CD4-positive, alpha-beta T cell treated with Interleukin-15 for 4 hours (primary cell): ENCODE data around the gene DOCK9.

ENCODE experiments used
- DNase-seq: peaks from one replicate; pipeline ENCODE4 v3.0.0-alpha.2; 2020; ENCODE audit warnings: low spot score

Gene DOCK9

DNA sequence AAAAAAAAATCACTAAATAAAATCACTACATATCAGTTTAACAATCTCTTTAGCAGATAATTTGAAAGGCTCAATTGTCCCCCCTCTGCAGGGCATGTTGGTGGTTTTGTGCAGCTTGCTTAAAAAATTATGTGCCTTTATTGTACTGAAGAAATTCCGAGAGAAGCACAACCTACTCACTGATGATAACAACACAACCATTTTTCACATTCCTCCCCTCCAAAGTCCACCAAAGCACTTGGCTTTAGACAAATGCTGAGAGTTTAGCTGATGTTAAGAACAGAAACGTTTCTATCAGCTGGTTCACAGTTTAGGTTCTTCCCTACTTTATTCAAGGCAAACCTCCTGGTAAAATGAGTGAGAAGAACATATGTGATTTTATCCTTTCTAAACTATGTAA, 923 bp downstream of the DOCK9 start:
- DNase-seq: no peak

DNA sequence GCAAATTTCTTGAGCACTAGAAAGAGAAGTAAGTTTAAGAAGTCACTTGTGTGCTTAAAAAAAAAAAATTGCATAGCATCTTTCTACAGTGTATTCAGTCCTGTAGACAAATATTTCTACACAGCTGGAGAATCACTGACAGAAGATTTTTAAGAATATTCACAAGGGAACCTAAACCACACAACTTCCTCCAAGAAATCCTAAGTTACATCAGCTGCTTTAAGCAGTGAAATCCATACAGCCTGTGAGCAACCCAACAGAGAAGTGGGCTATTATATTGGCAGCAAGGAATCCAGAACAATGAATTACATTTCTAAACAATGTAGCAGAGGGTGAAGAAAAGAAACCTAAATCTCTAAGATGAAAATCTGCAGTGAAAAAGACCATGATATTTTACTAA, 1.5 kb downstream of the DOCK9 start:
- no peak for DNase-seq

DNA sequence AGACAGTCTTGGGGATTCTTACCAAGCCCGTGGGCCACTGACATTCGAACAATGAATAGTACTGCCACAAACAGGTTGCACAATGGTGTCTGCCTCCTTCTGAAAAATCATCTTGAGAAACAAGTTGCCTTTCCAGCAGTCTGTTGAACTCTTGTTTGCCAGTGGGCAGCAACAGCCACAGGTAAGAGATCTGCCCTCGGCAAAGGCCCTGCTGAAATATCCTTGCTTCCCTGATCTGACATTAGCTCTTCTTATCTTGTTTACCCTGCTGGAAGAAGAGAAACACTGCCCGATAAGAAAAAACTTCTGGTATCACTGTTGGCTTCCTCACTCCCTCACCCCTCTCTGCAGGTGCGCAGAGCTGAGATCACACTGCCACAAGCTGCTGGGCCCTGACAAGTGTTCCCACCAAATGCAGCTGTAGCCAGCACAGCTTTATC, 2.0 kb downstream of the DOCK9 start:
- no peak for DNase-seq

DNA sequence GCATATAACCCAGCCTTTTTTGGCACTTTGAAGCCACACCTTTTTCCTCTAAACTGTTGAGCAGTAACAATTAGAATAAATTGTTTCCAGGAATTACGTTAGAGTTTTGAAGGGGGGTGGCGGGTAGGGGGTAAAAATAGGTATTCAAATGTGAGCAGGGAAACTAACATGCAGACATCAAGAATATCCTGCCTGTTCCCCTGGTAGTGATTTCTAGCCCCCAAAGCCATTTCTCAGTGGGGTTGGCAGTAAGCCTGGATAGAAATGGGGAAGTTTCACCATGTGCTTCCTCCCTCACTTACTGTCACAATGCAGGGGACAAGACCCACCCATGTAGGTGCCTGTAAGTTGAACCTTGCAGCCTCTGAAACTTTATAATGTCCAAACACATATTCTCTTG, 3.8 kb downstream of the DOCK9 start:
- DNase-seq: no peak

DNA sequence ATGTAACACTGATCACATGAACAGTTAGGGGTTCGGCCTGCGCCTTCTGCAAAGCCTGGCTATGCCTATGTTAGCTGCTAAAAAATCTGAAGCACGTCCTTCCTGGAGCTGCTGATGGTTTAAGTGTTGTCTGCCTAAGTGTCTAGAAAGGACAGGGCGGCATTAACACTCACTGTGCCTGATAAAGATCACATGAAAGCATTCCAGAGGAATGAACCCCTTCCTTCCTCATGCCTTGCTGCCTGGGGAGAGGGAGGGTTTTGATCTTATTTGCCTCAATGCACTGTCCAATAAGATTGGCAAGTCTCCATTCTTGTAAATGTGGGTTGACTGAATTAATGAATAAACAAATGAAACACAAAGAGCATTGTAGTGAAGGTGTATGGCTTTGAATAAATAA, 5.2 kb downstream of the DOCK9 start:
- no peak for DNase-seq

DNA sequence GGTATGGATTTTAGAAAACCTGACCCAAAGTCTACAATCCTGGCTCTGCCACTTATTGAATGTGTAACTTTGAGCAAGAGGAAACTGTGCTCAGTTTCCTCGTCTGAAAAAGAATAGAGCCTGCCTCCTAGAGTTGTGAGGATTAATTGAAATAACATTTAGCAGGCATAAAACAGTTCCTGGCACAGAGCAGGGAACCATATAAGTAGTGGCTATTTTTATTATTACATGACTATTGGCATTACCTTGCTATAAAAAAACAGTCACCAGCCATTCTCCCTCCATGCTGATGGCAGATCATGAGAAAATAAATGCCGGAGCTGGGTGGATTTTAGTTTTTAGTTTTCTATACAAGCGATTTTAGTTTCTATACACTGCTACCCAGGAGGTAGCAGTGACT, 5.8 kb downstream of the DOCK9 start:
- no peak for DNase-seq

DNA sequence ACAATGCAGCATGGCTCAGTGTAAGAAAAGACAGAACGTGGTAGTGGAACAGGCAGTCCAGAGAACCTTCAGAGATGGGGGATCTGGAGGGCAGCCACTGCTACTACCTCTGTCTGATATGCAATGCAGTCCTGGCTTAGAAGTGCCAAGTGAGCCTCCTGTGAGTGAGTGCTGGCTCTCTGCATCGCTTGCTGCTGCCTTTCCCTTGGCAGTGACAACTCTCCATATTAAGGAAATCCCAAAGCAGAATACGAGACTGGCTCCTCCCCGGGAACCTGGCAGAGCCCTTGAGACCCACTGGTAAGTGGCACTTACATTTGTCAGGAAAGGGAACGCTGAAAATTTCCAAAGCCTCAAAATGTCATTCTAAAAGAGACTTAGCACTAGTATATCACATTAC, 7.5 kb downstream of the DOCK9 start:
- DNase-seq: no peak

DNA sequence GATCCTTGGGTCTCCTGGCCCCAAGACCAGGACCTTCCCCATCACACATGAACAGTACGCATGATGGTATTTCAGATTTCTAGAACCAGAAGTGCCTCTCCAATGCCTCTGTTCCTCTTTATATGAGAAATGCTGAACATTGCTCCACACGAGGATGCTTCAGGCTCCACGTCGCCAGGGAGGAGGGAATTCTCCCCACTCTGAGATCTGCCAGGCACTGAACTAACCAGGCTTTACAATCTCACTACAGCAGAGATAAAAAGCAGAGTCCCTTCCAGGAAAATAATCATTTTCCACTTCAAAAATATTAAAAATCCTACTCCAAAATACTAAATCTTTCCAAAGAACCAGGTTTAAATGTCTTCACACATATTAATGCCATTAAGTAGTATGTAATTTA, 10.4 kb downstream of the DOCK9 start:
- no peak for DNase-seq

DNA sequence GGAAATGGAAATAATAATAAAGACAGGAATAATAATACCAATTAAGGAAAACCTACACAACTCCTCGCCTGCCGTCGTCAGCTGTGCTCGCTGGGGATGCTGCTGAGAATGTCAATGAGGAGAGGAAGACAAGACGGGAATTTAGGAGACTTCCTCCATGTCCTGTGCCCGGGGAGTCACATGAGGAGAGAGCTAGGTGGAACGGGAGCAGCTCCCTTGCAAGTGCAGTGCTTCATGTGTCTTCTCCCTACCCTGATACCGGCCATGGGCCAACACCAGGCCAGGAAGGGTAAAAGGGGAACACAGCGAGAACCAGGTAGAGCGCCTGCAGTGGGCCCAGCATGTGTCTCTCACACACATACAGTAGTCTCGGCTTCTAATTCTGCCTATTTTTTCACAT, 11.8 kb downstream of the DOCK9 start:
- no peak for DNase-seq

DNA sequence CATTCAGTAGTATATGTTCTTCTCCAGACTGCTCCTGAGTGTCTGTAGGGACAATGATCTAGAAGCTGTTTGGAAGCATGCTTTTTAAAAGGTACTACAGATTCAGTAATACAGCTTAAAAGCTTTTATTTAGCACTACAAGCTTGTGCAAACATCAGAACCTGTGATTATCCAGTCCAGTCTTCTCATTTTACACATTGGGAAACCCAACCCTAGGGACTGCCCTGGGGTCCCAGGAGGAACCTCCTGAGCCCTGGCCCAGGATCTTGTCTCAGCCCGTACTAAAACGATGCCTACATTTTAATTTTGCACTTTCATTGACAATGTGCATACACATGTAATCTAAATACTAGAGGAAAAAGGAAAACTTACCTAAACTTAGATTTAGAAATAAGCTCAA, 12.5 kb downstream of the DOCK9 start:
- no peak for DNase-seq

DNA sequence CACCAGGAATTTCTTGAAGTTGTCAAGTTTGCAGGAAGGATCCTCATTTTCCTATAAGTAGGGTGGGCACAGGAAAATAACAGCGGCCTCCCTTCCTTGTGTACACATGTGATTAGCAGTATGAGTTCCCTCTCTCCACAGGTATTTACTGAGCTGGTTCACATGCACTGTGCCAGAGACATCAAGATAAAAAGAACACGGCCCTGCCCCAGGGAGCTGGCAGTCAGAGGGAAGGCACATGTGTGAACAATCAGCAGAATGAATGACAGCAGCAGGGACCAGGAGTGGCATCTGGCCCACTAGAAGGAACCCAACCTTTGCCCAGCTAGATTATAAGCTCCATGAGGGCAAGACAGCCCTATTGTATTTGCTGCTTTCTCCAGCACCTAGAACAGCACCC, 13.9 kb downstream of the DOCK9 start:
- no peak for DNase-seq

DNA sequence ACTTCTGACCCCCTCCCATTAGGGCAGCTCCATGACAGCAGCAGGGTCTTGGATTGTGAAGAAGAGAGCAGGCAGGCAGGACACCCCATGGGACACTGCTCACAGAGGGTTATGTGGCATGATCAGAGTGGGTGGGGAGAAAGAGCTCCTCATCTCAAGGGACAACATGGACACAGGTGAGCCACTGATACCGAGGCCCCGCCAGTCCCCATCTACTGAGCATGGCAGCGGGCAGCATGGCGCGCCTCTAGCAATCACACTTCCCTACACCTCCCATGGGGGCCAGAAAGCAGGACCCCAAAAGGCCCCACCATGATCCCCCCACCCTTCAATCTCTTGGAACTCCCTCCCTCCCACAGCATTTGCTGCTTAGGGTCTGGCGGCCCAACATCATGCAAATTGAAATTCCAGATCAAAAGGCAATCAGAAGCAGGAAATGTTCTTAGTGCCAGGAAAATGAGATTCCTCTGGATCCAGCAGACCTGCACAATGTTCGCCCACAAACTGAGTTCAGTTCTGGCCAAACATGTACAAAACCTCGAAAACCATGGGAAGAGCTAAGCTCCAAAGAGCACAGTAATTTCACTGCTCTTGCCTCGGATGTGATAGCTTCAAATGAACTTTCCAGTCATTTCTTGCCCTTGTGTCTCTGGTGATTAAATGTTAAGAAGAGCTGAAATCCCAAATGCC, 14.8 kb downstream of the DOCK9 start:
- DNase-seq: no peak

DNA sequence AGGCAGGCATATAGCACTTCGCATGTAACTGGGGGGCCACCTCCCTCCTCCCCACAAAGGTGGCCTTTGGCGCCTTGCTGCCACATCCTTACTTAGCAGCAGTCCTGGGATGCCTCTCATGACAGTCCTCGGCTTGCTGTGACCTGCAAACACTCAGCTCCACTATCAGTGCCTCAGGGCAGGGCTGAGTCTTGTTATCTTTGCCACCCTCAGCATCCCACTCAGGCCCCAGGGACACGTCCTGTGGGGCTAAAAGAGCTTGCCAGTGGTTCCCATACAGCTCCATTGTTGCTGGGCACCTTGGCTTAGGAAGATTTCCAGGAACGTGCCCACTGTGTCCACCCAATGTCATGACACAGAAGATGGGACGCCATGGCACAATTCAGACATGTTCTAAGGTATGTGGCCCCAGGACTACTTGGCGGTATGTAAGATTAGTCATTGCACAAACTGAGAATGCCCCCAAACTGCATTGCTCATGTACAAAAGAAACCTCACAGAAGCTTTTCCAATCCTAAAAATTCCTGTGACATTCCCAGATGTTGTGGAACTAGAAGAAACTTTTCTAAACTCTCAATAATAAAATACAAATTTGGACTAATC, 16.3 kb downstream of the DOCK9 start:
- no peak for DNase-seq

DNA sequence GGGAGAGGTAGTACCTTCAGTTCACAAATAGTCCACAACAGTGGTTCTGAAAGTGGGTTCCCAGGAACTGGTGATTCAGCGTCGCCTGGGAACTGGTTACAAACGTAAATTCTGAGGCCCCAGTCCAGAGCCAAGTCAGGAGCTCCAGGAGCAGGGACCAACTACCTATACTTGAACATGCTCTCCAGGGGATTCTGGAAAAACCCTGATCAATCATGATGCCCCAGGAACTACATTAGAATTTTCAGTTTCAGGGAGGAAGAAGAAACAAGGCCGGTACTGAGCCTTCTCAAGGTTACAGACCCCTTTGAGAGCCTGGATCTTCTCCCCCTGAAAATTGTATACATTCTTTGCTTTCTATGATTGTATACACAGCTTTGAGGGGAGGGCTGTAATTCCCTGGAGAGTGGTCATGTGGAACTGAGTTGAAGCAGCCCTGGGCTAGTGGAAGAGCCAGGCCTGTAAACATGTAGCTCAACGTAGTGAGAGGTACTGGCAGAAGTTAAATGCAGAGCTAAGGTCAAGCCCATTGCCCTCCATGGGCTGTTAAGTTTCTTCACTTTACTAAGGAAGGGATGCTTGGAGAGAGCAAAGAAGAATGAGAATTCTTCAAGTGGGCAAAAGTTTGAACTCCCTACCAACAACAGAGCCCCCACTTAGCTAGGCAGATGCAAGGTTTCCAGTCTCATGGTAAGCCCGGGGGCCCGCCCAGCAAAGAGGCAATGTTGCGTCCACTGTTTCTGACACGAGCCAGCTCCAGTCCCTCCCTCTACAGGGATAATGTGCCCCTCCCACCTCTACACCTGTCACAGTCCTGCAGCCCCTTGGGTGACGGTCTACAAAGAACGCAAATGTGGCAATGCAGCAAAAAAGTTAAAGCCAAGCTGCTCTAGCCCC, 17.0 kb downstream of the DOCK9 start:
- DNase-seq: no peak

DNA sequence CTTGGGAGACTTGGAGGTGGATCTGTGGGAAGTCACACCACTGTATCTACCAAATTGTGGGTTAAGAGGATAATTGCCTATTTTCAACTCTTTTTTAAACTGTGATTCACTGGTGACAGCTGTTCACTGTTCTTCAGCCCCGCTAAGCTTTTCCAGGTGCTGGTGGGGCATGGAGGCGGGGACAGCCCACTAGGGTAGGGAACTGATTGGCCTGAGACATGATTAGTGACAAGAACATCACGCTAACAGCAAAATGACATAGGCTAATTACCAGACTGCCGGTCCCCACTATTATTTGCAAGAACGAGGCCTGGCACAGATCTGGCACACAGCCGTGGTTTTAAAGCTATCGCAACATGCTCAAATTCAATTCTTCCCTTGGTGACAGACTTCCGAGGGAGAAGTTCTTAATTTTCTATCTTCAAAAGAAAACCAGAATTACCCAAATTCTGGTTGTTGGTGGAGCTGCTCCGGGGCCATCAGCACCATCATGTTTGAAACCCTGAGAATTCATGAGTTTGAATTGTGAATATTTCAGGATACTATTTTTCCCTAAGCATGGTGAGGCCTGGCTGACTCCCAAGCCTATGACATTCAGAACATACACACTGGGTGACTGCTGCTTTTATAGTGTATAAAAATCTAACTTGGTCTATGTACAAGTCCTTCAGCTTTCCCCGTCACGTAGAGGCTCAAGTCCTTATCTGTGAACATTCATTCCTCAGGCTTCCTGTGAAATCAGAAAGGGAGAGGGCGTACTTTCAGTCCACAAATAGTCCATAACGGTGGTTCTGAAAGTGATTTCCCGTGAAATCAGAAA, 17.9 kb downstream of the DOCK9 start:
- no peak for DNase-seq

DNA sequence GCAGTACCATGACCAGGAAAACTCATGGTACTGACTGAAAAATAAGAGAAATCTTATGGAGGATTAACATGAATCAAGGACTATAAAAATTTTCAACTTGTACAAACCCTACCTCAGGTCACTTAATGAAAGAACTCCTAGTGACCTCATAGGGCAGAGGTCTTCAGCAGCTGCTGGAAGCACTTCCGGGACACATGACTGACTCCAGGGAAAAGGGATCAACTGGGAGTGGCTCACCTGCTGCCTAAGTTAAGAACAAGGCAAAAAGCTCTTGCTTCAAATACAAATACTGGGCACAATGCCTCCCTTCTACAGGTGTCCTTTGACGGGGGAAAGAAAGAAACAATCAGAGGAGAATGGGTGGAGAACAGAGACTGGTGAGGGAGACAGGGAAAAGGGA, 18.6 kb downstream of the DOCK9 start:
- no peak for DNase-seq

DNA sequence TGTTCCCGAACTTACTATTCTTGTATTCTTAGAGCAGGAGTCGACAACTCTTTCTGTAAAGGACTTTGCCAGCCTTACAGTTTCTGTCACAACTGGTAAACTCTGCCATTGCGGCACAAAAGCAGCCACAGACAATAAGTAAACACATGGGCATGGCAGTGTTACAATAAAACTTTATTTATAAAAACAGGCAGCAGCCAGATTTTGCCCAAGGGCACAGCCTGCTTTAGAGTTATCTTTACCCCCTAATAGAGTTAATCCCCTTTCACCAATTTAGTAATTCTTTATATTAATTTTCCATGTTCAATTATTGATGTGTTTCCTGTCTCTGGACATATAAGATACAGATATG, 19.4 kb downstream of the DOCK9 start:
- no peak for DNase-seq

DNA sequence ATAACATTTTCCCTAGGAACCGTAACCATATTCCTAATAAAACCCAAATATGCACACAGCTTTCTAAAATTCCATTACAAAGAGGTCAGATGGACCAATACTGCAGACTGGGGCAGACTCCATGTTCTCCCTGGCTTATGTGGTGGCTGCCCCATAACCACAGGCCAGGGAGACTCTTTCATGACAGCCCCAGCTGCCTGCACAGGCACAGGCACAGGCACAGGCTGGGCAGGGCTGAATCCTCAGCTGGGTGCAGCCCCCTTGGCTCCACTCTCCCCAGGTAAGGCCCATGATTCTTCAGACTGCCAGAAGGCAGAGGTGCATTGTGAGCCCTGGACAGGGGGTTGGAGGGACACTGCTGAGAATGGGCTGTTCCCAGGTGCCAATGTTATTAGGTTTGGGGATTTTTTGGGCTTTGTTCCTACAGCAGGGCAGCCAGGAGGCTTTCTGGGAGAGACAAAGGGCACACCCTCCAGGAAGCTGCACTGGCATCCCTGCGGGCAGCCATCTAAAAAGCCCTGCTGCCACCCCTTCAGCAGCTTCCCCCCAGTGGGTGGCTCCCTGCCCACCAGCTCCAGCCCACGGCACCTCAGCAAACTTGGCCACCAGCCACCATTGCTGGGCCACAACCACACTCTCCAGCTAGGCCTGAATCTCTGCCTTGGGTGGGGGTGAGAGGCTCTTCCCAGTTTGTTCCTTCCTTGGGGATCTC, 20.0 kb downstream of the DOCK9 start:
- DNase-seq: no peak

DNA sequence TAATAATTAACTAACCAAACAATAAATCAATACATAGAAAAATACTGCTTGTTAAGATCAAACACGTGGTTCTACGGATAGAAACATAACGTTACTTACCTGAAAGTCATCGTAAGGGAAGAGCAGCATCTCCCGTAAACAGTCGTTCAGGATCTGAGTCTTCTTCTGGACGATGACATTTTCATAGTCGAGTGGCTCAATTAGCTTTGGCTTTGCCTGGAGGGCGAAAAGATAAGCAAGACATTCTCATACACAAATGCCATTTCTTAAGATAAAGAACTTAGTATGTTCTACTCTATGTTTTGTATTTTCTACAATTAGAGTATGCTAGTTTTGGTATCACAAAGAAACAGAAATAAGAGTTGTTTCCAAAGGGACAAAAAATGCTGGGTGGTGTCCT, 22.5 kb downstream of the DOCK9 start:
- DNase-seq: no peak

DNA sequence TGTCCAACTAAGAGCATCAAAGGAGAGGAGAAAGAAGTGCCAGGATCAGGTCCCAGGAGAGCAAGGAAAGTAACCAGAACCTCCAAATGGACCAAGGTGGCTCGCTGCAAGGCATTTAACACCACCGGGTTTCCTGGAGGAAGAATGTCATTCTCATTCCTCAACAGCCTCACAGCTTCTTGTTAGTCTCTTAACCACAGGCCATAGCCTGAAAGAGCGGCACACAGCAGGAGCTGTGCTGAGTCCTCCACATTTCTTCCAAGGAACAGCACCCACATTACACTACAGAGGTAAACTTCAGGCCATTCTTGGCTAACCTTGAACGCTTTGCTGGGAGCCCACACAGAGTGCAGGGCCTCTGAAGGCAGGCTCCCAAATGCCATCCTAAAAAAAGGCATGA, 23.6 kb downstream of the DOCK9 start:
- no peak for DNase-seq

DNA sequence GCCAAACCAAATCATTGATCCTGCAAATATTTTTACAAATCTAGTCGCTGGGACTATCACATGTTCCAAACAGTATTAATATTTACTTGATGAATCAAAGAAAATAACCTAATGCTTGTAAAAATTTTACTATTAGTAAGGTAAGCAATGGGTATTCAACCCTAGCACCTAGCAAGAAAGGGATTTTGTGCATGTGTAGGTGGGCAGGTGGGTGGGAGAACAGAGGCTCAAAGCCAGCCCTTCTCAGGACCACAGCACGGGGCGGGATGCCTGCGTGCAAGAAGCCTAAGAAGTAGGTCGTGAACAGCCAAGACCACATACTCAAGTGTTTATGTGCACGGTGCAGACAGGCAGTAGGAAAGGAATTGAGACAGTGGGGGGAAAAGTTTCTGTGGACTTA, 26.6 kb downstream of the DOCK9 start:
- no peak for DNase-seq

DNA sequence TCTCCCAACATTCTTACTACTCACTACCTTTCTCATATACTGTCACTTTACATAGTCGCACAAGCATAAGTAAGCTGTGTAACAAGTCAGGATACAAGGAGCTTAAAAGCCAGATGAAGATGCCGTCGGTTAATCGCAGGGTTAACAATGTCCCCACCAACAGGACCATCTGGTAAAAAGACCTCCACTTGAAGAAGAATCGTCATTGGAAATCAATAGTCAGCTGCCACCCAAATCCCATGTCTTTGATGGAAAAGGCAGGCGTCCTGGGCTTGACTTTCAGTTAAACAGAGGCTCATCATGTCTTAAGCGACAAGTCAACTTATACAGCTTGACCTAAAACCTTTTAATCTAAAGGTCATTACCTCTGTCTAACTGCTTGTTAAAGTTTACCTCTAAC, 27.2 kb downstream of the DOCK9 start:
- DNase-seq: no peak
